HG02885 (cell line): ENCODE results near the gene TRIM58.
A peak's percentile ranks its signal among the peaks of the same experiment; 100 is the strongest.

Experiments used
- ATAC-seq: cut with Tn5 transposase; IDR thresholded peaks from one replicate; pipeline ENCODE4 v1.9.1; 2021; ENCODE audit warnings: mild to moderate bottlenecking; ENCODE audit not compliant: unreplicated experiment, poor library complexity

TRIM58 gene, protein sequence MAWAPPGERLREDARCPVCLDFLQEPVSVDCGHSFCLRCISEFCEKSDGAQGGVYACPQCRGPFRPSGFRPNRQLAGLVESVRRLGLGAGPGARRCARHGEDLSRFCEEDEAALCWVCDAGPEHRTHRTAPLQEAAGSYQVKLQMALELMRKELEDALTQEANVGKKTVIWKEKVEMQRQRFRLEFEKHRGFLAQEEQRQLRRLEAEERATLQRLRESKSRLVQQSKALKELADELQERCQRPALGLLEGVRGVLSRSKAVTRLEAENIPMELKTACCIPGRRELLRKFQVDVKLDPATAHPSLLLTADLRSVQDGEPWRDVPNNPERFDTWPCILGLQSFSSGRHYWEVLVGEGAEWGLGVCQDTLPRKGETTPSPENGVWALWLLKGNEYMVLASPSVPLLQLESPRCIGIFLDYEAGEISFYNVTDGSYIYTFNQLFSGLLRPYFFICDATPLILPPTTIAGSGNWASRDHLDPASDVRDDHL

DNA sequence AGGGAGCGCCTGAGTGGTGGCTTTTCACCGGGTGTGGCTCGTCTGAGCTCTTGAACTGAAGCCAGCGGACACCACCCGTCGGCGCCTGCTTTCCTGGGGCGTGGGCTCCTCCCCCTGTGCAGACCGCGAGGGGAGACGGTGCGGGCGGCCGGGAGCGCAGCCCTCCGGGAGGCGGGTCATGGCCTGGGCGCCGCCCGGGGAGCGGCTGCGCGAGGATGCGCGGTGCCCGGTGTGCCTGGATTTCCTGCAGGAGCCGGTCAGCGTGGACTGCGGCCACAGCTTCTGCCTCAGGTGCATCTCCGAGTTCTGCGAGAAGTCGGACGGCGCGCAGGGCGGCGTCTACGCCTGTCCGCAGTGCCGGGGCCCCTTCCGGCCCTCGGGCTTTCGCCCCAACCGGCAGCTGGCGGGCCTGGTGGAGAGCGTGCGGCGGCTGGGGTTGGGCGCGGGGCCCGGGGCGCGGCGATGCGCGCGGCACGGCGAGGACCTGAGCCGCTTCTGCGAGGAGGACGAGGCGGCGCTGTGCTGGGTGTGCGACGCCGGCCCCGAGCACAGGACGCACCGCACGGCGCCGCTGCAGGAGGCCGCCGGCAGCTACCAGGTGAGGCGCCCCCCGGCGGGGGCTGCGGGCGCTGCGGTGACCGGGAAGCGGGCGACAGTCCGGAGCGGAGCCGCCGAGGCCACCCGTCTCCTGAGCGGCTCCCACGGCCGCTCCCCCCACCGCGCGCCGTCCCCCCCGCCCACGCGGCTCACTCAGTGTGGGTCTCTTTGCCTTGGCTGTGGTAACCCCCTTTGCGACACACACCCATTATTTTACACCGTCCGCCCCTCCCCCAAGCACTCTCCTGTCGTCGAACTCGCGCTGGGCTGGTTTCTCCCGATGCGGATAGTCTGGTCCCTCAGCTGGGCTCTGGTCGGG, at the start of gene TRIM58:
TSS of gene TRIM58 (plus strand) at position 119 of the 916 bp plus-strand sequence. CDS start at position 179, 60 bp downstream.
- peak; percentile 76 for ATAC-seq

DNA sequence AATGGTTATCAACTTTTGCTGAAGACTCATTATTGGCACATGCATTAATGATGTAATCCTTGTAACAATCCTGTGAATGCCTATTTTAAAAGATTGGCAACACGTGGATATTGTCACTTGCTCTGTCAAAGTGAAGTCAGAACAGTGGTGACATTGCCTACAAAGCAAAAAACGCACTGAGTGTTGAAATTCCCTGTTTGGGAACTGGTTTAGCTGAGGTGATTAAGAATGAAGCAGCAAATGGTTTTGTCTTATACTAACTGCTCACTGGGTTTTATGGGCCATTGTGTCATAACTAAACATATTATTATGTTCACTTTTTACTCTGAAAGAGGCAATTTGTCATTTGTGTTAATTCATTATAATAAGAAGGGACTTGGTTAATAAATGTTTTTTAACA, 44.4 kb upstream of the TRIM58 start:
- no peak for ATAC-seq

DNA sequence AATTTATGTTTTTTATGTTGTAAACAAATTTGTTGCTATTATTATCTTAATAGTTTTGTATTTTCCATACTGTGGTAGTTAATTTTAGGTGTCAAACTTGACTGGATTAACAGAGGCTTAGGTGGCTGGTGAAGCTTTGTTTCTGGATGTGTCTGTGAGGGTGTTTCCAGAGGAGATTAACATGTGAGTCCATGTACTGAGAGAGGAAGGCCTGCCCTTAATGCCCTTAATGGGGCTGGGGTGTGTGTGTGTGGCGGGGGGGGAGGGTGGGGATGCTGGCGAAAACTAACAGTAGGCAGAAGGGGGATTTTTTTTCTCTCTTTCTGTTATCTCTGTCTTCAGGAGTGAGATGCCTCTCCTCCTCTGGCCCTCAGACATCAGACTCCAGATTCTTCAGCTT, 34.9 kb upstream of the TRIM58 start:
- no peak for ATAC-seq

DNA sequence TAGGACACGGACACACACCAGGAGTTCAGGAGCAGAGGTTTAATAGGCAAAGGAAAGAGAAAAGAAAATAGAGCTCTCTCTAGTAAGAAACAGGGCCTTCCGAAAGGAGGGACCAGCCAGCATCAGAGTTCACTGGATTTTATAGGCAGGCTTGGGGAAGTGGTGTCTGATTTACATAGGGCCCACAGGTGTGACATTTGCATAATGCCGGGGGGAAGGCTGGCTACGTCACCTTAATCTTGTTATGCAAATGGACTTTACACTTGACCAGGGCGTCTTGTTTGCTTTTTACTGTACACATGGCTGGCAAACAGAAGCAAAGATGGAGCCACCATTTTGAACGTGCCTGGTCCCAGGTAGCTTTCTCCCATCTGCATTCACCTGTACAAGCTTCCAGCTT, 33.0 kb upstream of the TRIM58 start, which contains the start of gene OR14A16:
TSS of gene OR14A16 (minus strand) at position 97 of the 400 bp plus-strand sequence. CDS start 8,390 bp downstream, outside the sequence.
- no peak for ATAC-seq

DNA sequence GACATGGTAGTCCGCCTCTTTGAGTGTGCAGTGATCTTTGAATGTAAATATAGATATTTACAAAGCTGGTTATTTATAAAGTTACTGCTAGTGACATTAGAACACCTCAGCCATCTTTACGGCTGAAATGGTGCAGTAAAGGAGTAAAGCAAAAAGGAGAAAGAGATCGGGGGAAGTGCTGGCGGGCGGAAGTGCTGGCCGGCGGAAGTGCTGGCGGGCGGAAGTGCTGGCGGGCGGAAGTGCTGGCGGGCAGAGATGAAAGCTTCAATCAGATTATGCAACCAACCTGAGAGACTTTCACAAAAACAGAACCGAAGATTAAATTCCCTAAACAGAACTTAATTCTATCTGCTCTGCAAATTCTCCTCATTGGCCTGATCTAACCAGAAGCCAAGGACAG, 31.6 kb upstream of the TRIM58 start:
- ATAC-seq, result no peak

DNA sequence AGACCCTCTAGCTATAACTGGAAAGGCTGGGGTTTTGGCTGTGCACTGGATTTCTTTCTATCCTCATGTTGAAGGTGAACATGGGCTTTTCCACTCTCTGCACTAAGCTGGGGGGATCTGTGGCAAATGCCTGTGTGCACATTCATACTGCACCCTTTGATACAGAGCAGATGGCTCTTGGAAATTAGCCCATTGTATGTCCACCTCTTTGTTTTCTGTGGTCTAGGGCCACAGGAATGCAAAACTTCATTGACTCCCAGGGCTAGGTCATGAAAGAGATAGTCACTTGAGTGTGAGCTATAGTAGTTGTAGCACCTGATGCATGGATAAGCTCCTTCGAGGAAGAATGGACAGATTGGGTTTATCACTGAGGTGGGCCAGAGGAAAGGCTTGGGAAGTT, 27.3 kb upstream of the TRIM58 start:
- ATAC-seq, result no peak

DNA sequence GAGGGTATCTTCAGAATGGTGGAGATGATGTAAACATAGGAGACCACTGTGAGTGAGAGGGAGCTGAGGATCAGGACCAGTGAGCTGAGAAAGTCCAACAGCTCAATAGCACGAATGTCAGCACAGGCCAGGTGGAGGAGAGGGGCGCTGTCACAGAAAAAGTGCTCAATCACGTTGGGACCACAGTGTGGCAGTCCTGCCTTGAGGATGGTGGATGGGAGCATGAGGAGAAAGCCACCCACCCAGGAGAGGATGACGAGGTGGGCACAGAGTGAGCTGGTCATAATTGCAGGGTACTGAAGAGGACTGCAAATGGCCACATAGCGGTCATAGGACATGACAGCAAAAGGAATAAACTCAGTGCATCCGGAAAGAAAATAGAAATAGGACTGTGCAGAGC, 23.4 kb upstream of the TRIM58 start:
- no peak for ATAC-seq

DNA sequence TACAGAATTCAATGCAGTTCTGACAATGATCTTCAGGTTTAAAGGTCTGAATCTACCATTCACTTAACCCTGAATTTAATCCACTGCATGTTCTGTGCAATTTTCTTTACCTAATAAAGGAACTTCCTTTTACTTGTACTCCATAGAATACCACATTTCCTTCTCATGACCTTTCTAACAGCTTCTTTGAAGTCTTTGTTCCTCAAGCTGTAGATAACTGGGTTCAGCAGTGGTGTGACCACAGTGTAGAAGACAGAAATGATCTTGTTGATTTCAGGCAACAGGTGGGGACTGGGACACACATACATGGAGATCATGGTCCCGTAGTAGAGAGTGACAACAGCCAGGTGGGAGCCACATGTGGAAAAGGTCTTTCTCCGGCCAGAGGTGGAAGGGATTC, 16.2 kb upstream of the TRIM58 start:
- ATAC-seq, result no peak

DNA sequence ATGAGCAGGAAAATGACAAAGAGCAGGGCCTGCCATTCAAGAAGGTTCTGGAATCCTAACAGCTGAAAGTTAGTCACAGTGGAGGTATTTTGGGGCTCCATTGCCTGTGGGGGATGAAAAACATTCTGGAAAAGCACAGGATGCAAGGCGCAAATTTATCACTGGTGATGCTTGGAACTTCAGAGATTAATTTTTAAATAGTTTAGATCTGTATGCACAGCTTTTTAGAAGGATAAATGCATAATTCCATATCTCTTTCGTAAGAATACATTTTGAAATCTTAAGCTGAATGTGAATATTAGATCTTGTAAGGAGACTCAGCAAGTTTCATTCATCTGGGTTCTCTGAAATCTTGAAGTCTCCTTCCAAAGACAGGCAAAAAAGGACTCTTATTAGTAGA, 15.2 kb upstream of the TRIM58 start, which contains the start of gene OR11L1:
TSS of gene OR11L1 (minus strand) at position 101 of the 400 bp plus-strand sequence. CDS start at position 101, 0 bp downstream.
- no peak for ATAC-seq

DNA sequence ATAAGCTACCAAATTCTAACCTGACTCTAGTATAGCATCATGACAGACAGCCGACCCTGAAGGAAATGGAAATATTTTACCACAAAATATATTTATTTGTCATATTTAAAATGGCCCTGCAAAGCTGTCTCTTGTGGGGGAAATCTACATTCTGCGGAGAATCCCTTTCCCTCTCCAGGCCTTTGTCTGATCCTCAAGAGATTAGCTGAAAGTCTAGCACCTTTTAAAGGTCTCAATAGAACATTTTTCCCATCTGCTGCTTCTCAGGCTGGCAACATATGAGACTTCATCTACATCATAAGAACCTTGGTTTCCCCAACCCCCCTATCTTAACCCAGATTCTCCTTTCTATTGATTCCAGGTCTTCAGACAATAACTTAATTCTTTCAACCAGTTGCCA, 13.6 kb upstream of the TRIM58 start:
- ATAC-seq, result no peak

DNA sequence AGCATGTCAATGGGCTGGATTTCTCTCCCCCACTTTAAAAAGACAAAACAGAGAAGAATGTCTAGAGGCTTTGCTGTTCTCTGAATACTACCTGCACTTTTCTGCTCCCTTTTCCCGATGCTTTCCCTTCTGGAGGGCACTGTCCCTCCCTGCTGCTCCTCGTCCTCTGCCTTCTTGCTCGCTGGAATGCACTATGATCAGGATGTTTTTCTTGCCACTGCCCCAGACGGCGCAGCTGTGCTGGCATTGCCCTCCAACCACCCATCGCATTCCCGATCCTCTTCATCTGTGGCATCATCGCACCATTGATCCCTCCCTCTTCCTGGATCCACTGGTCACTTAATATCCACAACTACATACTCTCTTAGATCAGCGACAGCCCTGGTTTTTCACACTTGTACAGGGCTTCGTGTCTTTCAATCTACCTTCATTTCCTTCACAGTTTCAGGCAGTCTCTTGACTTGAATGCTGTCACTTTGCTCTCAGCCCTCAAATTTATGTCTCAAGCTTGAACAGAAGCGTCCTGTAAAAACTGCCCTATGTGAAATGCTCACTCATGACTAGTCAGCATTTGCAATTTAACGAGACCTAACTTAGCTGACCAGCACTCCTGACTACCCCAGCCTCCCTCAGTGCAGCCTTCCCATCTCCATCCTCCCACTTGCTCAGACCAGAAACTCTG, 11.8 kb upstream of the TRIM58 start:
- no peak for ATAC-seq

DNA sequence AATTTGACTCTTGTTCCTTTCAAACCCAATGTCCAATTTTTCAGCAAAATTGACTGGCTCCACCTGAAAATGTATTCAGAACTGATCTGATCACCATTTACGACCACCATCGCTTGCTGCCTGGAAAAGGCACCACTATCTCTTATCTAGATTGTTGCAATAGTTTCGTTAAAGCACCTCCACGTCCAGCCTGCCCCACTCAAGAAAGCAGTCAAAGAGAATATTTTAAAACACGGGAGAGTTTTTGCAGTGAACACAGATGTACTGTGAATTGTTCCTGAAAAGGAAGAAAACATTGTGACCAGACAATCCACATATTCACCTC, 11.3 kb upstream of the TRIM58 start:
- no peak for ATAC-seq

DNA sequence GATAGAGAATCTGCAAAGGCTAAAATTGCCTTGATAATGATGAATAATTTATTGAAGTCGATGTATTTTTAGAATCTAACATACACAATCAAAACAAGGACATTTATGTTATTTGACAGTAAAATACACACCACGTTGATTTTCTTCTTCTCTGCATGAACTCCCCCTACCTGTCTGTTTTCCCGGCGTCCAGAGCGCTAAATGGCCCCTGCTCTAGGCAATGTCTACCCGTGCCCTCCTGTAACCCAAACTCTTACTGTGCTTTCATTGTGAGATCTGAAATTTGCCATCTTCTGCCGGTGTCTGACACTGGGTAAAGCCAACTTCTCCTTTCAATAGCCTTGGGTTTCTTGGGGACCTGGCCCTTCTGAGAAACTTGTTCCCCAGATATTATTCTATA, 8.6 kb upstream of the TRIM58 start:
- ATAC-seq, result no peak

DNA sequence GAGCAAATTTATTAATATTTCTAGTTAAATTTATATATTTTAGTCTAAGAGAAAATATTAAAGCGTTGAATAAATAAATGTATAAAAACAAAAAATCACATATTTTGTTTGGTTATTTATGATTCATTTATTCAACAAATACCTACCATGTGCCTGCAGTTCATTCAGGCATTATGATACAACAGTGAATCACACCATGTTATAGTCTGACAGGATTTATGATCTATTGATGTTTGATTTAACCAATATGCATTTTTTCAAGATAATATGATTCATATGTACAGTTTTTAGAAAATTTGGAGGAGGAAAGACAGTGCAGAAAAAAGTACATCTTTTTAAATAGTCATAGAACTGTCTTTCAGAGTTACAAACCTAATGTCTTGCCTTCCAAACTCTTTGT, 7.4 kb upstream of the TRIM58 start:
- no peak for ATAC-seq

DNA sequence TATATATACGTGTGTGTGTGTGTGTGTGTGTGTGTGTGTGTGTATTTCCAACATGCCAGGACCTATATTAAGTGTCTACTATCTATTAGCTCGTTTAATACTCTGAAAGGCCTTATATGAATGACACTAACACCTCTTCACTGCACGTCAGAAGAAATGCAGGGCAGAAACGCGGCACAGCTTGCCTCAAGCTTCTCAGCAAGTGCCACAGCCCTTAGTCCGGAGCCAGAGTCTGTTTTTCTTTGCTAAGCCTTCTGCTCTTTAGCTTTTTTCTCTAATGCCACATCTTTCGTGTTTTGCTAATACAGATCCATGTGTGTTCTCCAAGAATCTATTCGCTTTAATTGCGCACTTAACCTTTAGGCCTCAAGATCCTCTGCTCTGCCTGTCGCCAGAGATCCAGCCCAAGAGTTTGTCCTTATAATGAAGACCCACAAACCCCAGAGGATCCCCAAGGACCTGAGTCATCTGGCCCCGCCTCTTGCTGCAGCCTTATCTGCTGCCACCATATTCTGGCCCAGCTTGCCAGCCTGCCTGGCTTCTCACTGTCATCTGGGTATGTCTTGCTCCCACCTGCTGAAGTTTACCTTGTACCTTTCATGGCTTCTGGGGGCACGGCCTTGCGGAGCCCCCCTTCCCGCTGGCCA, 2.0 kb upstream of the TRIM58 start:
- ATAC-seq, result no peak

DNA sequence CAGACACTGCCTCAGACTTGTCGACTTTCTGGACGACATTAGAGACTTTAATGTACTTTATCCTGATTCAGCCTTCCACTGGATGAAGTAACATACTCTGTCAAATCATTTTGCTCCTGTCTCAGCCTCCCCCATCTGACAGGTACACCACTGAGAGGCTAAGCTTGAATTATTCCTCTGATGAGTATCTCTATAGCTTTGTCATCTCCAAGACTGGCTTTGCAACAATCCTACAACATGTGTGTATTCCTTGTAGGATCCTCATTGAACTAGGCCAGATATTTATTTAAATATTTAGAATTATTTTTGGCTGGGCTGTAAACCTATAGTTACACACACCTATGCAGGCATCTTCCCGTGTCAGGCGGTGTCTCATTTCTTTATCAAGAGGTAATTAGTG, 1.1 kb upstream of the TRIM58 start:
- ATAC-seq, result no peak

DNA sequence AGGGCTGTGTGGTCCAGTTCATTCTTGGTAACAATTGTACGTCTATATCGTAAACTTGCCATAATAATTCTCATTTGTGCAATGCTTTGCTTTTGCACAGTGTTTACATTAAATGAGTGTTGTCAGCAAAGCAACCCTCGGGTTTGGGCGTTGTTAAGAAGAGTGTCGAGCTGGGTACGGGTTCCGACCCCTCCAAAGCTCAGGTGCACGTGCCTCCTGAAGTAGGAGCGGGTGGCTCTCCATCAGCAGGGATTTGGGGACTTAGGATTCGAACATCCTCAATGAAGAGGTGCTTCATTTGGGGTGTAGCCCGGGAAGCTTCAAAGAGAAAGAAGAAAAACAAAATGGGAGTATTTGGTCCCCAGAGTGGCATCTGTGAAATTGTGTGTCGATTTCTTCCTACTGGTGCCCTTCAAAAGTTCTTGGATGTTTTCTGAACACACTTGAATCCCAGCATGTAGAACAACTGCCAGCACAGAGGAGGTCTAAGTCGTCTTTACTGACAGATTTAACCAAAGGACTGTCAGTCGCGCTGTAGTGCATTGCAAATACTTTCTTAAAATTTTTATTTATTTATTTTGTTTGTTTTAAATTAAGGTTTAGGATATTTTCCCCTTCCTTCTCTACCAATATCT, 1.1 kb downstream of the TRIM58 start:
- no peak for ATAC-seq

DNA sequence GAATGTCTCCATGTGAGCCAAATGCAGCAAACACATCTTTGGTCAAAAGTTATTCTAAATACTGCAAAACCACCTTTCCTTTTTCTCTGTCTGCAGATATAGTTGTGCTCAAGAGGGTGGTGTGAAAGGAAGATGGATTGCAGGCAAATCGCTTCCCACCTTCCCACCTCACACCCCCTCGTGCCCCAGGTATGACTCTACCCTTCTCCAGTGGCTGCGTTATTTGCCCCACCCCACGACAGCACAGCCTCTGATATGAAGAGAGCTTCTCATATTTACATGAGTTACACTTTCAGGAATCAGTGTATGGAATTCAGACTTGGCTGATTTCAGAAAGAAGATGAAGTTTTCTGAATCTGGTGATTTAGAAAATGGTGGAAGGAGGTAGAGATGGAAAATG, 5.8 kb downstream of the TRIM58 start:
- ATAC-seq, result no peak

DNA sequence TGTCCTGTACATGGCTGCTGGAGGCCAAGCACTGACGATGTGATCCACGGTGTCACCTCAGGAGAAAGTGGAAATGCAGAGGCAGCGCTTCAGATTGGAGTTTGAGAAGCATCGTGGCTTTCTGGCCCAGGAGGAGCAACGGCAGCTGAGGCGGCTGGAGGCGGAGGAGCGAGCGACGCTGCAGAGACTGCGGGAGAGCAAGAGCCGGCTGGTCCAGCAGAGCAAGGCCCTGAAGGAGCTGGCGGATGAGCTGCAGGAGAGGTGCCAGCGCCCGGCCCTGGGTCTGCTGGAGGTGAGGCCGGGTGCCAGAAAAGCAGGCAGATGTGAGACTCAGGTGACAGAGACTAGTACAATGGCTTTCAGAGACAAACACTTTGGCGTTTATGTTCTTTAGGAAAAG, 7.7 kb downstream of the TRIM58 start:
- no peak for ATAC-seq

DNA sequence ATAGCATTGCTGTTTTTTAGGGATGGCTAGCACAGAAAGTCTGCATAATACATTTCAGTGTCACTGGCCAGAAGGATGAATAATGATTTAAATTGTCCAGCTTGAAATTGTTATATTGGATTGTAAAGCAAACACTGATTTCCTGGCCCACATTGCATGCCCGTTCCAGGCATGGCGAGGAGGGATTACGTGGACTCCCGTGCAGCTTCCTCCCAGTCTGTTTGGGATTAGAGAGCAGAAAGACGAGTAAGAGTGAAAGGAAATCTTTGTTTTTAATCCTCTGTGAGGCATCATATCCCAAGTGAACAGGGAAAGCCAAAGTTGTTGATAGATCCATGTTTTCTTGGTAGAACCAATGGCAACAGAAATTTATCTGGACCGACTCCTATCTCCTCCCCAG, 8.4 kb downstream of the TRIM58 start:
- no peak for ATAC-seq
